OCI-LY7 (cell line): ENCODE data around the gene FHIT.

ENCODE experiments used
- CTCF ChIP-seq: fragments of 200-600 bp; sonication (generic); conservative IDR thresholded peaks from 2 replicates; pipeline ENCODE4 v1.5.1; 2014; ENCODE audit warnings: mild to moderate bottlenecking, antibody characterized with exemption, low read length, moderate library complexity, mixed read lengths
- EZH2phosphoT487 ChIP-seq: fragments of 200-600 bp; sonication (generic); IDR thresholded peaks from 2 replicates; pipeline ENCODE4 v1.6.1; 2018; ENCODE audit warnings: low read depth, borderline replicate concordance, mild to moderate bottlenecking, mixed run types, antibody characterized with exemption, low read length, moderate library complexity, mixed read lengths

GRCh38 chr3:61015408-61015807 is 235.8 kb downstream of the FHIT start:
- TF ChIP-seq CTCF = no peak
- no peak for TF ChIP-seq EZH2phosphoT487
